A549 (cell line): Measurements from ENCODE around the gene TNFAIP3. TPM values are rescaled to one million over a fixed set of nuclear protein-coding genes. Genes with fewer than 3 reads are reported as not detected.
A peak's percentile ranks its signal among the peaks of the same experiment; 100 is the strongest.

ENCODE experiments used
- ATAC-seq, 2 experiments: fragments of 200-7000 bp in 1 of 2; fragments of >200 bp in 1 of 2; cut with Nextera tagmentation in 1 of 2; cut with Tn5 transposase in 1 of 2; 3 replicates each; pipeline versions ENCODE4 v1.8.0 to v1.9.1; 2018 to 2020; ENCODE audit warnings: mild to moderate bottlenecking in 1 of 2, moderate library complexity in 1 of 2
- CTCF ChIA-PET: fragments of 300-600 bp; sonication (Branson Sonifier 250); formaldehyde crosslinking; extraction: SDS; loops from one replicate; lab custom pipeline; 2021; ENCODE audit warnings: antibody characterized with exemption, inconsistent platforms; lab: Yijun Ruan, JAX
- POLR2A ChIA-PET: fragments of 350-600 bp; formaldehyde crosslinking; extraction: SDS; loops from one replicate; lab custom pipeline; 2021; ENCODE audit warnings: antibody characterized with exemption, inconsistent platforms; lab: Yijun Ruan, JAX
- DNase-seq, 2 experiments: peaks; one replicate each; pipeline versions ENCODE4 v3.0.0 to v3.0.0-alpha.2; 2011 to 2016; ENCODE audit warnings: low read depth in 1 of 2, low spot score in 1 of 2
- FAIRE-seq: peaks from 2 replicates; lab custom pipeline; 2011; peaks lifted over from hg19 to GRCh38; lab: Jason Lieb, UNC
- H3K27ac ChIP-seq, 2 experiments: fragments of >200 bp; sonication (Bioruptor Twin); formaldehyde crosslinking; 3 replicates each; pipeline ENCODE4 v1.5.1; 2016 to 2017
- H3K4me1 ChIP-seq: fragments of >200 bp; sonication (Bioruptor Twin); formaldehyde crosslinking; 3 replicates; pipeline ENCODE4 v1.6.1; 2016
- H3K4me2 ChIP-seq: fragments of >200 bp; sonication (Bioruptor Twin); formaldehyde crosslinking; 3 replicates; pipeline ENCODE4 v1.6.1; 2016
- H3K4me3 ChIP-seq: fragments of >200 bp; sonication (Bioruptor Twin); formaldehyde crosslinking; 3 replicates; pipeline ENCODE4 v1.5.1; 2016
- H3K9me3 ChIP-seq: fragments of >200 bp; sonication (Bioruptor Twin); formaldehyde crosslinking; 3 replicates; pipeline ENCODE4 v1.6.1; 2016
- ATOH8 ChIP-seq: fragments of 250-450 bp; sonication (Bioruptor Pico); IDR thresholded peaks from 2 replicates; pipeline ENCODE4 v1.5.0; 2020; ENCODE audit warnings: low read depth, mild to moderate bottlenecking, moderate library complexity
- BCL3 ChIP-seq: fragments of >200 bp; sonication (Bioruptor Twin); formaldehyde crosslinking; IDR thresholded peaks from 3 replicates; pipeline ENCODE4 v1.6.1; 2016
- BHLHE40 ChIP-seq: IDR thresholded peaks from 2 replicates; pipeline ENCODE4 v1.6.1; 2012; ENCODE audit warnings: low read depth, low read length, inconsistent platforms
- E2F6 ChIP-seq: IDR thresholded peaks from 2 replicates; pipeline ENCODE4 v1.6.1; 2012; ENCODE audit warnings: low read depth, borderline replicate concordance
- ELK1 ChIP-seq: fragments of 150-350 bp; IDR thresholded peaks from 2 replicates; pipeline ENCODE4 v1.6.1; 2014; ENCODE audit warnings: low read depth, mild to moderate bottlenecking, low read length
- FOSL2 ChIP-seq, 2 experiments: fragments of 450-650 bp in 1 of 2; fragments of >200 bp in 1 of 2; sonication (Bioruptor Twin) in 1 of 2; formaldehyde crosslinking; IDR thresholded peaks; 2 replicates each; pipeline versions ENCODE4 v1.5.0 to v1.6.1; 2016 to 2020; ENCODE audit warnings: mild to moderate bottlenecking in 1 of 2, moderate library complexity in 1 of 2
- HOXB13 ChIP-seq: fragments of 250-450 bp; sonication (Bioruptor Pico); IDR thresholded peaks from 2 replicates; pipeline ENCODE4 v1.5.0; 2020; ENCODE audit warnings: low read depth, mild to moderate bottlenecking, moderate library complexity
- JUN ChIP-seq, 2 experiments: fragments of >200 bp; sonication (Bioruptor Twin); formaldehyde crosslinking; IDR thresholded peaks; 2 replicates in 1 of 2; 3 replicates in 1 of 2; pipeline ENCODE4 v1.6.1; 2016 to 2017
- KDM5A ChIP-seq: fragments of 200-600 bp; sonication (generic); IDR thresholded peaks from 2 replicates; pipeline ENCODE4 v1.6.1; 2016; ENCODE audit warnings: antibody characterized with exemption, mild to moderate bottlenecking
- MAFK ChIP-seq: fragments of 450-650 bp; IDR thresholded peaks from 2 replicates; pipeline ENCODE4 v1.6.1; 2014; ENCODE audit not compliant: partially characterized antibody
- MYC ChIP-seq: IDR thresholded peaks from 2 replicates; pipeline ENCODE4 v1.6.1; 2012; ENCODE audit warnings: mild to moderate bottlenecking, inconsistent platforms, low read length, improper control_type of control experiment, borderline replicate concordance
- POLR2AphosphoS2 ChIP-seq: conservative IDR thresholded peaks from 2 replicates; pipeline ENCODE4 v1.6.1; 2012; ENCODE audit warnings: low read length, improper control_type of control experiment, inconsistent platforms
- RARB ChIP-seq: fragments of 250-450 bp; sonication (Bioruptor Pico); IDR thresholded peaks from 2 replicates; pipeline ENCODE4 v1.8.0; 2021; ENCODE audit warnings: mild to moderate bottlenecking, moderate library complexity
- RFX5 ChIP-seq: fragments of 450-650 bp; IDR thresholded peaks from 2 replicates; pipeline ENCODE4 v1.7.1; 2014; ENCODE audit warnings: antibody characterized with exemption, mild to moderate bottlenecking, moderate library complexity
- SMC3 ChIP-seq: fragments of >200 bp; sonication (Bioruptor Twin); formaldehyde crosslinking; IDR thresholded peaks from 3 replicates; pipeline ENCODE4 v1.6.1; 2018; ENCODE audit warnings: inconsistent platforms
- SREBF2 ChIP-seq: fragments of 450-650 bp; IDR thresholded peaks from 2 replicates; pipeline ENCODE4 v1.6.1; 2014; ENCODE audit warnings: mild to moderate bottlenecking, moderate library complexity
- TFCP2L1 ChIP-seq: fragments of 250-450 bp; sonication (Bioruptor Pico); IDR thresholded peaks from 2 replicates; pipeline ENCODE4 v1.5.0; 2021; ENCODE audit warnings: mild to moderate bottlenecking
- WGBS: methylation state at CpG from one replicate; pipeline ENCODE4 v1.1.6; 2017; ENCODE audit errors: missing lambda C conversion rate; 5-methylcytosine and 5-hydroxymethylcytosine counted together
- polyA plus RNA-seq, 4 experiments: library from polyadenylated mRNA; depleted of rRNA in 3 of 4; stranded (reverse); fragments of >200 nt; fragmentation: RNase III in 1 of 4; extraction: RNeasy Plus Mini Kit Qiagen cat#74134 plus additional on column Dnase treatment in 1 of 4; gene quantifications; 2 replicates in 3 of 4; 3 replicates in 1 of 4; pipeline ENCODE4 v1.2.3, GENCODE V29; 2011 to 2017
- TF ChIP-seq, protein P1 (sequence below): fragments of 450-650 bp; IDR thresholded peaks from 2 replicates; pipeline ENCODE4 v1.6.1; 2014; ENCODE audit warnings: antibody characterized with exemption
- TF ChIP-seq, protein P2 (sequence below): fragments of >200 bp; sonication (Bioruptor Twin); formaldehyde crosslinking; IDR thresholded peaks from 2 replicates; pipeline ENCODE4 v1.6.1; 2016

TNFAIP3 gene
- polyA plus RNA-seq, 2 of the 4 experiments (the other 2 are of a cell fraction), result 2.7 to 8.5 TPM

GRCh38 chr6:137868721-137869548, 1.9 kb downstream of the TNFAIP3 start:
- Histone ChIP-seq H3K9me3 (no peaks in the 10 kb centered on the region), H3K4me3 (peak overlapping the region; percentile 62; the same call in 1 of the 3 replicates), H3K4me2 (peak overlapping the region; percentile 94), H3K27ac (no peak overlapping the region), H3K4me1 (peaks cover 24% of the 10 kb centered on the region)
- POLR2A ChIA-PET, result no interaction called here
- ATAC-seq (no peak), FAIRE-seq (no peak), DNase-seq (no peak)
- CTCF ChIA-PET, result interaction anchor here (1.0 to 5.2 kb wide), 8 partner anchors 8 to 164 kb away, joined by 3 to 37 read pairs (median 10); no protein-coding TSS in a partner anchor
- no peak for TF ChIP-seq SREBF2
- TF ChIP-seq MAFK, result no peak
- TF ChIP-seq ATOH8 (CRISPR knock-in tag), result no peak
- TF ChIP-seq ELK1, result no peak
- 75% methylated on average over 10 of the region's 10 CpGs for WGBS

DNA sequence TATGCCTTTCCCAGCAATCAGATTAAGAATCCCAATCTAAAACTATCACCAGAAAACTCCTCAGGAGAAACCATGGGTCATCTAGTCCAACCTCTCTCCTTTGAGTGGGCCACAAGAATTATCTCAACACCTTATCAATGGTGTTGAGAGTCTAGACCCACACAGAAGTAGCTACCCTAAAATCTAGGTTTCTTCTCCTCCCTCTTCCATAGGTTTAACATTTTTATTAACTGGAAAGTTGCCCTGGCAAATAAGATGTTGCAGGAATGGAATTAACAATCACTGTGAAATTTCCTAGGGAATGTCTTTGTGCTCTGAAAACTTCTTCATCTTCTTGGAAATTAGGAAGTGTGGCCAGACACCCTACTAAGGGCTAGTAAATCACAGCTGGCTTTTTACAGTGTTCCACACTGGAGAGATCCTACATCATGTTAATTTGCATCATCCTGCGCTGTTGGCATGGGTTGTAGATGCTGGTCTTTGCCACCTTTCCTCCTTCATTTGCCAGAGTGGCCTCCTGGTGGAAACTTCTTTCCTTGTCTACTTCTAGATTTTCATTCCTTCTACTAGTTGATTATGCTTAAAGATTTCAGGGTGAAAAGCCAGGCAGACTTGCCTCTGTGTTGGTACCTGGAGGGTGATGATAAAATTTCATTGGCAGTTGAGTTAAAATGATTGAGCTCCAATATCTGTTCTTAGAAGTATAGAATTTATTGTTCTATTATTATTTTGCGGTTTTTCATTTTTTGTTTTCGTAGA, 2.7 kb downstream of the TNFAIP3 start:
- ATAC-seq (no peak), DNase-seq (no peak), FAIRE-seq (no peak)
- TF ChIP-seq JUN (IDR thresholded peaks at IDR 0.05) (no peak), RFX5 (no peak)
- 97% methylated on average over 3 of the region's 3 CpGs for WGBS
- Histone ChIP-seq H3K4me1 (peaks cover 31% of the 10 kb centered on the region), H3K4me2 (no peak overlapping the region; the same call in 2 of the 3 replicates), H3K9me3 (no peaks in the 10 kb centered on the region), H3K4me3 (no peak overlapping the region), H3K27ac (no peak overlapping the region)
- POLR2A ChIA-PET, result no interaction called here
- CTCF ChIA-PET, result interaction anchor here (1.2 to 5.2 kb wide), 5 partner anchors 76 to 164 kb away, joined by 3 to 37 read pairs (median 13); no protein-coding TSS in a partner anchor

GRCh38 chr6:137870308-137870644, 3.2 kb downstream of the TNFAIP3 start:
- POLR2A ChIA-PET, result no interaction called here
- ATAC-seq (no peak), DNase-seq (no peak), FAIRE-seq (no peak)
- WGBS, result 75% methylated on average over 5 of the region's 5 CpGs
- CTCF ChIA-PET, result interaction anchor here (1.2 to 5.2 kb wide), 6 partner anchors 75 to 165 kb away, joined by 3 to 37 read pairs (median 9); no protein-coding TSS in a partner anchor
- Histone ChIP-seq H3K4me1 (peaks cover 31% of the 10 kb centered on the region), H3K4me3 (no peak overlapping the region), H3K9me3 (no peaks in the 10 kb centered on the region), H3K27ac (peak overlapping the region in 1 of 2 experiments; percentile 46; a peak in 2 of 6 replicates), H3K4me2 (0 out of 3 replicates have a peak overlapping the region, but pooled peaks have one; percentile 17)
- TF ChIP-seq, protein P1, sequence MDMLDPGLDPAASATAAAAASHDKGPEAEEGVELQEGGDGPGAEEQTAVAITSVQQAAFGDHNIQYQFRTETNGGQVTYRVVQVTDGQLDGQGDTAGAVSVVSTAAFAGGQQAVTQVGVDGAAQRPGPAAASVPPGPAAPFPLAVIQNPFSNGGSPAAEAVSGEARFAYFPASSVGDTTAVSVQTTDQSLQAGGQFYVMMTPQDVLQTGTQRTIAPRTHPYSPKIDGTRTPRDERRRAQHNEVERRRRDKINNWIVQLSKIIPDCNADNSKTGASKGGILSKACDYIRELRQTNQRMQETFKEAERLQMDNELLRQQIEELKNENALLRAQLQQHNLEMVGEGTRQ, result no peak
- TF ChIP-seq RARB (CRISPR knock-in tag) (no peak), SMC3 (no peak), MYC (no peak), FOSL2 (IDR thresholded peaks at IDR 0.05) (no peak), FOSL2 (CRISPR knock-in tag; IDR thresholded peaks at IDR 0.05) (no peak), TFCP2L1 (no peak)

GRCh38 chr6:137870744-137871247, 3.7 kb downstream of the TNFAIP3 start:
- Histone ChIP-seq H3K4me2 (peak overlapping the region; percentile 17; the same call in 1 of the 3 replicates), H3K27ac (peak overlapping the region; percentile 18 to 46; a peak in 3 of 6 replicates), H3K9me3 (no peaks in the 10 kb centered on the region), H3K4me3 (no peak overlapping the region), H3K4me1 (peaks cover 31% of the 10 kb centered on the region)
- POLR2A ChIA-PET, result no interaction called here
- FAIRE-seq (no peak), ATAC-seq (no peak), DNase-seq (no peak)
- 34% methylated on average over 3 of the region's 4 CpGs for WGBS
- CTCF ChIA-PET, result interaction anchor here (1.2 to 5.2 kb wide), 7 partner anchors 75 to 166 kb away, joined by 3 to 37 read pairs (median 5); no protein-coding TSS in a partner anchor
- TF ChIP-seq KDM5A (no peak), E2F6 (no peak), ELK1 (no peak), POLR2AphosphoS2 (no peak), HOXB13 (no peak), MYC (no peak), BHLHE40 (no peak), BCL3 (no peak), SREBF2 (no peak)
- TF ChIP-seq, protein P2, sequence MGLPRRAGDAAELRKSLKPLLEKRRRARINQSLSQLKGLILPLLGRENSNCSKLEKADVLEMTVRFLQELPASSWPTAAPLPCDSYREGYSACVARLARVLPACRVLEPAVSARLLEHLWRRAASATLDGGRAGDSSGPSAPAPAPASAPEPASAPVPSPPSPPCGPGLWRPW, result no peak
